ENCODE results near the gene FAM53A. TPM values are rescaled to one million over a fixed set of nuclear protein-coding genes. Genes with fewer than 3 reads are reported as not detected.

The FAM53A gene
- total RNA-seq, 1 experiment from 2014 or later, result 0.06 TPM

DNA sequence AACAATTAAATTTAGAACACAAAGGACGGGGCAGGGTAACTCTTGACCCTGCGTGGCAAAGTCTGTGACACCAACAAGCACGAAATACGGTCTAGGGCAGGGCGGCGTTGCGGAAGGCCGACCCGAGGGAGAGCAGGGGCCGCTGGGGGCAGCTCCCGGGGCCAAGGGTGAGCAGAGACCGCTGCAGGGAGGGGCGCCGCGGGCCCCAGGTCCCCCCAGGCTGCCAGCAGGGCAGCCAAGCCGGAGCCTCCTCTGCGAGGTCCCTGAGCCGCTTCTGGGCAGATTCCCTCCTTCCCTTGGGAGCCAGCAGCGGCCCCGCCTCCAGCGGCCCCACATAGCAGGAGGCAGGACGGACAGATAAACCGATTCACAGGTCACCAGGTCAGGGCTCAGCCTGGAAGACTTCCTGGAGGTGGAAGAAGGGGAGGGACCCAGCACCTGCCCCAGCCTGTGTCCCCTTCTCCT, 90.2 kb downstream of the FAM53A start:
- no peak for DNase-seq (ENCODE audit: low read depth)

DNA sequence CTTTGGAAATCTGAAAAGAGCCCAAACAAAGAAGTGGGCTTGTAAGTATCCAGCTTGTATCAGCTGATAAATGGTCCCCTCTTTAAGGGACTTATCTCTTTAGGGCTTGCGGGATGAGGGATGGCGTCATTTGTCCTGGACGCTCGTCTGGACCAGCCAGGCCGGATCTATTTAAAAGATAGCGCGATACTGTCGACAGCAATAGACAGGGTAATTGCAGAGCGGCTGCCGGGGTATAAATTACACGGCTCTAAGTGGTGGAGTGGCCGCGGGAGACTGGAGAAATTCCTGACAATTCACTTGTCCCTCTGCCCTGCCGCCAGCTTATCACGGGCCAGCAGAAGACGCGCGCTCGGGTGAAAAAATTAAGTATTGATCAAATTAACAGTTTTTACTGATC, 90.7 kb downstream of the FAM53A start:
- no peak for DNase-seq (ENCODE audit: low read depth)

DNA sequence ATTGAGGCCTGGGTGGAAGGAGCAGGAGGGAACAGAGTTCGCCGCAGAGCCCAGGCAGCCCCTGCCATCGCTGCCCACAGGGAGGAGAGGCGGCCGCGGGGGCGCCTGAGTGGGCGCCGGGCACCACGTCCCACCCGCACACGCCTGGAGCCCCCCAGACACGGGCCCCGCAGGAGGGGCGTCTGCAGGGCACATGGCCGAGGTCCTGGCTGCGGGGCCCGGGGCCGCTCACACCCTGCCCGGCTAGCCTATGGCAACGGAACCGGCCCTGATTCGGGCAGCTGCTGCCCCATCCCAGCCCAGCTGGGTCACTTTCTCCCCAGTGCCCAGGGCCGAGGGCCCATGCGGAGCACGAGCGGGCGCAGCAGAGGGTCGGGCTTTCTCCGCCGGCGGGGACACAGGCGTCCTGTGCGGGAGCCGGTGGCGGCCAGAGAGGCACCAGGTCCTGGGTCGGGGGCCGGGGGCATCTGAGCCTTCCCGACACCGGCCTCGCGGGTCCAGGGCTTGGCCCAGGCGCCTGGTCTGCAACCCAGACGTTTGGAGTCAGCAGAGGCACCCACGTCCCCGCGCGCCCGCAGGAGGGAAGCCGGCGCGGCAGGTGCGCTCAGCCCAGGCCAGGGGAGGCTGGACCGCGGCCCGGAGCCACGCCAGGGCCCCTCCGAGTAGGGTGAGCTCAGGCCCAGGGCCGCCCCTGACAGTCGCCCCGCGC, 91.2 kb downstream of the FAM53A start:
- DNase-seq (ENCODE audit: low read depth), result no peak

DNA sequence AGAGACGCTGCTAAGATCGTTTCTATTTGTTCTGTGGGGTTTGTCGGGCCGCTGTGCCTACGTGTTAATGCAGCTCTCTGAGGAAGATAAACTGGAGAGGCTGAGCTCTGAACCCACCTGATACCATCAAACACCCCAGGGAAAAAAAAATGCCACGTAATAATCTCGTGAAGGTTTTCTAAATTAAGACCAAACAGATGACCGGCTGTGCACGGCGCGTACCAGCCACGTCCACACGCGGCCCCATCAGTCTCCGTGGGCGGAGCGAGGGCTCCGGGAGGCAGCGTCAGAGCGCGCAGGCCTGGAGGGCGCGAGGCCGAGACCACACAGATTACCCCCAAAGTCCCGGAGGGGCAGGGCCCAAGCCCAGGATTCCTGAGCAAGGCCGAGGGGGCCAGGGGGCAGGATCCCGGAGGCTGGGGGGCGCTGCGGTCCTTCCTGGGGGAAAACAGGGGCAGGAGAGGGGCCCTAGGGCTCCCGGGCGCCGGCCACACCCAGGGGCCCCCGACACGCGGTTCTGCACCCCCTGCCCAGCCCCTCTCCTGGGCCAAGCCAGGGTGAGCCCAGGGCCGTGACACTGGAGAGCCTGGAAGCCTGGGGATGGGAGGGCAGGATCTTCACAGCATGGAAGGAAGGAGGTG, 91.9 kb downstream of the FAM53A start:
- no peak for DNase-seq (ENCODE audit: low read depth)

DNA sequence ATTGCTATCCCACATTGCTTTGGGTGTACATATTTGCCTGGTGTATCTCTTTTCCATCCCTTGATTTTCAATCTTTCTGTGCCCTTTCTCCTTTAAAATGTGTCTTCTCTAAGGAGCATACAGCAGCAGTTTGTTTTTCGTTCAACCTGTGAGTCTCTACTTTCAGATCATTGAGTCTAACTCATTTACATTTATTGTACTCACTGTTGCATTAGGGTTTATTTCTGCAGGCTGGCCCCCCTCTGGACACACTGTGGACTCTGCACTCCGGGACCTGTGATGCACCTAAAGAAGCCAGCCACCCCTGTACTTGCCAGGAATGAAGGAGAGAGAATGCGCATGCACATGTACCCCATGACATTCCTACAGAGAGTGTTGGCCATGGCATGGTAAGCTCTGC, 93.0 kb downstream of the FAM53A start:
- DNase-seq (ENCODE audit: low read depth), result no peak

DNA sequence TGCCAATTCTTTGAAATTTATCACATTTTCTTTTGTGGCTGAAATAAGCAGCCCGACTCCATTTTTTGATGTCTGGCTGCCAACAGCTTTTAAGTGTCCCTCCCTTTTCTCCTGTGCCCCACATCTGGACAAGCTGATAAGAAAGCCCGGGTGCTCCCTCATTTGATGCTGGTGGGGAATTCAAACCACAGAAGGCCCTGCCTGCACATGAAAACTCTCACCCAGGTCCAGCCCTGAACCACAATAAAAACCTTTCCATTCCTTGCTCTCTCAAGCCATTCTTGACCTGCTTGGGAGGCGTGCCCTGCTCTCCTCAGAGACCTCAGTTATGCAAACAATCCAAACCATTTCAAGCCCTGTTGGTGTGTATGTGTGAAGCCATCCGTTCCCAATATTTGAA, 93.9 kb downstream of the FAM53A start:
- DNase-seq (ENCODE audit: low read depth), result no peak

Small RNA genes lying within 50 kb of the gene (small RNA-seq; reads per million reads assigned to genes)
- not detected for gene RF00019

Other genes with a start within 250 kb of the FAM53A start
- 139 and 142 TPM in 2 replicates for gene SLBP, start 28.0 kb upstream of the FAM53A start, total RNA-seq (2014; rRNA removed; shearing (Covaris generic))
- 40.1 and 41.7 TPM in 2 replicates for gene TMEM129, start 37.0 kb upstream of the FAM53A start, total RNA-seq (2014; rRNA removed; shearing (Covaris generic))
- 51.0 and 77.7 TPM in 2 replicates for gene TACC3, start 37.2 kb upstream of the FAM53A start, total RNA-seq (2014; rRNA removed; shearing (Covaris generic))
- 1.6 and 2.0 TPM in 2 replicates for gene FGFR3, start 109.0 kb upstream of the FAM53A start, total RNA-seq (2014; rRNA removed; shearing (Covaris generic))
- 88.5 and 99.3 TPM in 2 replicates for gene LETM1, start 171.8 kb upstream of the FAM53A start, total RNA-seq (2014; rRNA removed; shearing (Covaris generic))
- gene NSD2, start 187.1 kb upstream of the FAM53A start, total RNA-seq (2014; rRNA removed; shearing (Covaris generic)), result 67.4 and 83.1 TPM in 2 replicates